ENCODE measurements around the gene MYF6. TPM values are rescaled to one million over a fixed set of nuclear protein-coding genes. Genes with fewer than 3 reads are reported as not detected.

The MYF6 gene
- total and polyA plus RNA-seq, 9 of the 15 experiments (the other 6 are each of a cell fraction or from before 2014, with no cell fraction given): not detected

GRCh38 chr12:80684077-80684495, 23.3 kb upstream of the MYF6 start:
- Histone ChIP-seq H4K20me1 (replicated peaks; ENCODE audit: control insufficient read depth, insufficient read depth, low read length) (no peaks in the 10 kb centered on the region), H2AFZ (ENCODE audit: low read depth, low read length) (no peak overlapping the region), H3K79me2 (ENCODE audit: control insufficient read depth, insufficient read depth, low read length) (no peaks in the 10 kb centered on the region), H3K27me3 (ENCODE audit: control insufficient read depth in 2 of 2, insufficient read depth in 2 of 2, low read length in 2 of 2) (no peaks in the 10 kb centered on the region), H3K27ac (ENCODE audit: extremely low read depth, low read depth, low read length) (no peak overlapping the region), H3K4me1 (replicated peaks in 1 of 2; ENCODE audit: control insufficient read depth in 2 of 2, insufficient read depth in 2 of 2, low read length in 2 of 2) (no peaks in the 10 kb centered on the region), H3K9me1 (ENCODE audit: control insufficient read depth, insufficient read depth, low read length) (no peaks in the 10 kb centered on the region), H3K36me3 (ENCODE audit: control insufficient read depth, insufficient read depth, low read length) (no peaks in the 10 kb centered on the region), H3K4me3 (no peak overlapping the region), H3K9me3 (replicated peaks; ENCODE audit: control insufficient read depth, insufficient read depth, low read depth, low read length) (no peaks in the 10 kb centered on the region), H3K4me2 (ENCODE audit: insufficient read depth, low read length) (no peak overlapping the region), H3K9ac (ENCODE audit: insufficient read depth in 1 of 2, low read depth in 2 of 2, low read length in 2 of 2) (no peak overlapping the region)
- WGBS (ENCODE audit: insufficient coverage, low coverage, missing lambda C conversion rate): 0% methylated on average over 7 of the region's 7 CpGs
- in situ Hi-C loops (cut with MboI): no loop called here
- intact Hi-C loops (cut with micrococcal nuclease): no loop called here
- no peak for DNase-seq (ENCODE audit: extremely low read depth in 1 of 4, low spot score in 3 of 4)
- no peak for ATAC-seq
- POLR2A ChIA-PET: no interaction called here
- FAIRE-seq: no peak
- CTCF ChIA-PET (ENCODE audit: low intra/inter-chr PET ratio): no interaction called here
- no peak for TF ChIP-seq FOS (IDR thresholded peaks at IDR 0.05; ENCODE audit: extremely low read depth, insufficient read length)
- TF ChIP-seq CBX1 (IDR thresholded peaks at IDR 0.05; ENCODE audit: low read depth): no peak
- no peak for TF ChIP-seq ZSCAN32 (CRISPR knock-in tag; IDR thresholded peaks at IDR 0.05)
- no peak for TF ChIP-seq RFX1 (IDR thresholded peaks at IDR 0.05)
- TF ChIP-seq GATAD2A (IDR thresholded peaks at IDR 0.05): no peak
- TF ChIP-seq PTRF (tag; IDR thresholded peaks at IDR 0.05): no peak
- BruUV-seq (replicated peaks): no TSS peak

- no peaks in the 10 kb centered on the region for H4K20me1 ChIP-seq (replicated peaks; ENCODE audit: control insufficient read depth, insufficient read depth, low read length)
- CTCF ChIA-PET (ENCODE audit: low intra/inter-chr PET ratio): no interaction called here
- no TSS peak for BruUV-seq (replicated peaks)
- no peaks in the 10 kb centered on the region for H3K27me3 ChIP-seq (ENCODE audit: control insufficient read depth in 2 of 2, insufficient read depth in 2 of 2, low read length in 2 of 2)
- H2AFZ ChIP-seq (ENCODE audit: low read depth, low read length): no peak overlapping the region
- no peak for DNase-seq (ENCODE audit: extremely low read depth in 1 of 4, low spot score in 3 of 4)
- no peaks in the 10 kb centered on the region for H3K9me3 ChIP-seq (replicated peaks; ENCODE audit: control insufficient read depth, insufficient read depth, low read depth, low read length)
- H3K4me1 ChIP-seq (replicated peaks in 1 of 2; ENCODE audit: control insufficient read depth in 2 of 2, insufficient read depth in 2 of 2, low read length in 2 of 2): no peaks in the 10 kb centered on the region
- in situ Hi-C loops (cut with MboI) (no loop called here), intact Hi-C loops (cut with micrococcal nuclease) (no loop called here)
- H3K4me2 ChIP-seq (ENCODE audit: insufficient read depth, low read length): no peak overlapping the region
- no peaks in the 10 kb centered on the region for H3K79me2 ChIP-seq (ENCODE audit: control insufficient read depth, insufficient read depth, low read length)
- H3K27ac ChIP-seq (ENCODE audit: extremely low read depth, low read depth, low read length): no peak overlapping the region
- 0% methylated on average over 1 of the region's 1 CpG for WGBS (ENCODE audit: insufficient coverage, low coverage, missing lambda C conversion rate)
- no peak for FAIRE-seq
- POLR2A ChIA-PET: no interaction called here
- H3K9me1 ChIP-seq (ENCODE audit: control insufficient read depth, insufficient read depth, low read length): no peaks in the 10 kb centered on the region
- ATAC-seq: no peak
- H3K36me3 ChIP-seq (ENCODE audit: control insufficient read depth, insufficient read depth, low read length): no peaks in the 10 kb centered on the region
- no peak overlapping the region for H3K4me3 ChIP-seq
- no peak overlapping the region for H3K9ac ChIP-seq (ENCODE audit: insufficient read depth in 1 of 2, low read depth in 2 of 2, low read length in 2 of 2)
- TF ChIP-seq TFAM (CRISPR knock-in tag; conservative IDR thresholded peaks at IDR 0.05) (no peak), TAF9B (IDR thresholded peaks at IDR 0.05; ENCODE audit: partially characterized antibody) (no peak), NFRKB (IDR thresholded peaks at IDR 0.05; ENCODE audit: low read depth) (no peak)
- TF ChIP-seq, protein P1, sequence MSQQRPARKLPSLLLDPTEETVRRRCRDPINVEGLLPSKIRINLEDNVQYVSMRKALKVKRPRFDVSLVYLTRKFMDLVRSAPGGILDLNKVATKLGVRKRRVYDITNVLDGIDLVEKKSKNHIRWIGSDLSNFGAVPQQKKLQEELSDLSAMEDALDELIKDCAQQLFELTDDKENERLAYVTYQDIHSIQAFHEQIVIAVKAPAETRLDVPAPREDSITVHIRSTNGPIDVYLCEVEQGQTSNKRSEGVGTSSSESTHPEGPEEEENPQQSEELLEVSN (IDR thresholded peaks at IDR 0.05; ENCODE audit: borderline replicate concordance in 1 of 2, extremely low read depth in 1 of 2, insufficient read depth in 1 of 2, insufficient read length in 1 of 2, low read depth in 1 of 2, low read length in 1 of 2, poor library complexity in 1 of 2, severe bottlenecking in 1 of 2): no peak
These were observed 17.3 kb upstream of the MYF6 start for GRCh38 chr12:80690090-80690489.
